Stimulated activated CD8-positive, alpha-beta memory T cell treated with anti-CD3 and anti-CD28 coated beads, Interleukin-4, amount 100 ng/mL, for 1 hour (primary cell): Measurements from ENCODE around the gene KRTAP1-1.
"Not testable (repeated sequence)": the region's sequence is repeated elsewhere in the genome, so short reads cannot be mapped to it uniquely, and the experiment has no call there.

Experiments
- DNase-seq, 2 donors: peaks; one replicate each; pipeline ENCODE4 v3.0.0-alpha.2; 2020; ENCODE audit warnings: low read depth in 2 of 2, low spot score in 1 of 2

The KRTAP1-1 gene

GRCh38 chr17:41057547-41057946 lies 16.3 kb upstream of the KRTAP1-1 start:
- DNase-seq: no peak

GRCh38 chr17:41055130-41055529 lies 13.9 kb upstream of the KRTAP1-1 start, which contains the start of gene KRTAP2-2:
KRTAP2-2 (minus strand) TSS chr17:41055230; CDS start chr17:41055211, 19 bp downstream.
- not testable (repeated sequence) for DNase-seq

- DNase-seq: not testable (repeated sequence)
Observed at GRCh38 chr17:41054556-41054955, 13.3 kb upstream of the KRTAP1-1 start.

GRCh38 chr17:41054025-41054424 lies 12.8 kb upstream of the KRTAP1-1 start:
- no peak for DNase-seq

GRCh38 chr17:41052566-41052965 lies 11.3 kb upstream of the KRTAP1-1 start:
- DNase-seq: no peak

GRCh38 chr17:41049110-41049509 lies 7.9 kb upstream of the KRTAP1-1 start:
- no peak for DNase-seq

GRCh38 chr17:41048441-41048840 lies 7.2 kb upstream of the KRTAP1-1 start:
- no peak for DNase-seq

GRCh38 chr17:41046735-41047465 lies 5.7 kb upstream of the KRTAP1-1 start, which contains the start of gene KRTAP2-1:
KRTAP2-1 (minus strand) TSS chr17:41047316; CDS start chr17:41047267, 49 bp downstream.
- DNase-seq: not testable (repeated sequence)

GRCh38 chr17:41042953-41043352 lies 1.7 kb upstream of the KRTAP1-1 start:
- no peak for DNase-seq

- no peak for DNase-seq
Observed at GRCh38 chr17:41037853-41038350, 3.3 kb downstream of the KRTAP1-1 start.

- DNase-seq: not testable (repeated sequence)
Observed at GRCh38 chr17:41034346-41034935, 6.8 kb downstream of the KRTAP1-1 start, which contains the start of gene KRTAP1-3. KRTAP1-3 (minus strand) TSS chr17:41034874; CDS start chr17:41034821, 53 bp downstream.

GRCh38 chr17:41029633-41030245 lies 11.5 kb downstream of the KRTAP1-1 start, which contains the start of gene KRTAP1-4:
KRTAP1-4 (minus strand) TSS chr17:41030195; CDS start chr17:41030078, 117 bp downstream.
- no peak for DNase-seq

- no peak for DNase-seq
Observed at GRCh38 chr17:41026715-41027471, 14.4 kb downstream of the KRTAP1-1 start, which contains the start of gene KRTAP1-5. KRTAP1-5 (minus strand) TSS chr17:41027208; CDS start chr17:41027155, 53 bp downstream.

GRCh38 chr17:41024697-41025096 lies 16.6 kb downstream of the KRTAP1-1 start:
- no peak for DNase-seq

GRCh38 chr17:41020336-41020735 lies 20.9 kb downstream of the KRTAP1-1 start:
- no peak for DNase-seq

GRCh38 chr17:41019415-41019814 lies 21.8 kb downstream of the KRTAP1-1 start:
- no peak for DNase-seq

- DNase-seq: no peak
Observed at GRCh38 chr17:41018541-41018940, 22.7 kb downstream of the KRTAP1-1 start.

GRCh38 chr17:41016578-41017215 lies 24.6 kb downstream of the KRTAP1-1 start:
- DNase-seq: no peak

- no peak for DNase-seq
Observed at GRCh38 chr17:41015454-41015853, 25.8 kb downstream of the KRTAP1-1 start.

GRCh38 chr17:41013606-41014005 lies 27.6 kb downstream of the KRTAP1-1 start:
- no peak for DNase-seq
